GM19025 (cell line): ENCODE data around the gene ANKRD65.
"Not testable (repeated sequence)": the region's sequence is repeated elsewhere in the genome, so short reads cannot be mapped to it uniquely, and the experiment has no call there.

Source experiments
- ATAC-seq: cut with Tn5 transposase; IDR thresholded peaks from one replicate; pipeline ENCODE4 v1.9.1; 2021; ENCODE audit warnings: mild to moderate bottlenecking, low read depth, moderate library complexity; ENCODE audit not compliant: unreplicated experiment

The ANKRD65 gene

GRCh38 chr1:1431845-1432273 is 10.8 kb upstream of the ANKRD65 start:
- no peak for ATAC-seq

GRCh38 chr1:1430992-1431844 is 10.1 kb upstream of the ANKRD65 start:
- no peak for ATAC-seq

- ATAC-seq = no peak
These were observed 9.3 kb upstream of the ANKRD65 start for GRCh38 chr1:1430114-1430982.

- no peak for ATAC-seq
These were observed 8.6 kb upstream of the ANKRD65 start for GRCh38 chr1:1429671-1430073.

- ATAC-seq = not testable (repeated sequence)
These were observed 7.9 kb upstream of the ANKRD65 start for GRCh38 chr1:1428967-1429366.

- ATAC-seq = no peak
These were observed 7.1 kb upstream of the ANKRD65 start for GRCh38 chr1:1428174-1428573.

GRCh38 chr1:1427820-1428148 is 6.7 kb upstream of the ANKRD65 start:
- no peak for ATAC-seq

- no peak for ATAC-seq
These were observed 6.2 kb upstream of the ANKRD65 start for GRCh38 chr1:1427106-1427819.

GRCh38 chr1:1426496-1427105 is 5.5 kb upstream of the ANKRD65 start:
- ATAC-seq = no peak

GRCh38 chr1:1425753-1426495 is 4.8 kb upstream of the ANKRD65 start:
- ATAC-seq = no peak

- ATAC-seq = no peak
These were observed 4.3 kb upstream of the ANKRD65 start for GRCh38 chr1:1425426-1425752.

GRCh38 chr1:1424707-1425106 is 3.6 kb upstream of the ANKRD65 start:
- ATAC-seq = no peak

- ATAC-seq = no peak
These were observed 2.1 kb upstream of the ANKRD65 start for GRCh38 chr1:1423245-1423597.

- no peak for ATAC-seq
These were observed 1.6 kb upstream of the ANKRD65 start for GRCh38 chr1:1422465-1423244.

- ATAC-seq = no peak
These were observed 910 bp upstream of the ANKRD65 start for GRCh38 chr1:1421907-1422464.

- no peak for ATAC-seq
These were observed 378 bp downstream of the ANKRD65 start for GRCh38 chr1:1420654-1421141.

GRCh38 chr1:1419813-1420653 is 1.0 kb downstream of the ANKRD65 start:
- no peak for ATAC-seq

GRCh38 chr1:1419363-1419812 is 1.7 kb downstream of the ANKRD65 start:
- no peak for ATAC-seq
